Activated CD4-positive, alpha-beta T cell treated with anti-CD3 and anti-CD28 coated beads, Interleukin-2, amount 50 U/mL, for 16 hours (primary cell): ENCODE results near the gene MRPL53.

ENCODE experiments used
- DNase-seq: peaks from one replicate; pipeline ENCODE4 v3.0.0-alpha.2; 2020

The MRPL53 gene

GRCh38 chr2:74424139-74424992 lies 48.1 kb downstream of the MRPL53 start:
- no peak for DNase-seq

- DNase-seq = no peak
Observed at GRCh38 chr2:74423231-74424095, 49.0 kb downstream of the MRPL53 start.
